ENCODE measurements around the gene MOK.

GRCh38 chr14:102255401-102256190 lies 49.4 kb downstream of the MOK start:
- TF ChIP-seq CTCF (IDR thresholded peaks at IDR 0.05 in 4 of 5, conservative IDR thresholded peaks at IDR 0.05 in 1 of 5): no peak
- no peak for TF ChIP-seq POLR2A (IDR thresholded peaks at IDR 0.05)
